ENCODE measurements around the gene UQCRC1. TPM values are rescaled to one million over a fixed set of nuclear protein-coding genes. Genes with fewer than 3 reads are reported as not detected.

The UQCRC1 gene
- total RNA-seq, 1 experiment from 2014 or later = 323 TPM

DNA sequence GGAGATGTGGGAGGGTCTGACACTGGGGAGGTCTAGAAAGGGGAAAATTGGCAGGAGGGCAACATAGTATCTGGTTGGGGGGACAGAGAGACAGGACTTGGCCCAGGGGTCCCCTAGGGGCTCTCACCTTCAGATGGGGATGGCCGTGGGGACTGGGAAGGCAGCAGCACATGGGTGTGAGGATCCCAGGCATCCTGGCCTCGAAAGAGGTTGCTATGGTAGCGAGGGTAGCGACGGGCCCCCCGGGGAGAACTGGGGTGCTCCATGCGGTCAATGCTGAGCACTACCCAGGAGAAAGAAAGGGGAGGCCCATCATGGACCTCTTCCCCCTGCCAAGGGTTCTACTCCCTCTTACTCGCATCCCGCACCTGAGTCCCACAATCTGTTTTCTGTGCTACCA, 38.3 kb upstream of the UQCRC1 start:
- H3K4me3 Mint-ChIP-seq = no peak overlapping the region
- H3K4me1 Mint-ChIP-seq = no peaks in the 10 kb centered on the region
- CTCF ChIA-PET = interaction anchor here (2.9 kb wide), 1 partner anchor 12 kb away, joined by 10 read pairs; the partner anchor contains the start of gene SLC26A6
- ATAC-seq (no peak), DNase-seq (ENCODE audit: low spot score) (no peak)
- H3K27me3 Mint-ChIP-seq (ENCODE audit: low read depth) = no peaks in the 10 kb centered on the region
- POLR2A ChIA-PET = no interaction called here
- TF ChIP-seq, protein P1, sequence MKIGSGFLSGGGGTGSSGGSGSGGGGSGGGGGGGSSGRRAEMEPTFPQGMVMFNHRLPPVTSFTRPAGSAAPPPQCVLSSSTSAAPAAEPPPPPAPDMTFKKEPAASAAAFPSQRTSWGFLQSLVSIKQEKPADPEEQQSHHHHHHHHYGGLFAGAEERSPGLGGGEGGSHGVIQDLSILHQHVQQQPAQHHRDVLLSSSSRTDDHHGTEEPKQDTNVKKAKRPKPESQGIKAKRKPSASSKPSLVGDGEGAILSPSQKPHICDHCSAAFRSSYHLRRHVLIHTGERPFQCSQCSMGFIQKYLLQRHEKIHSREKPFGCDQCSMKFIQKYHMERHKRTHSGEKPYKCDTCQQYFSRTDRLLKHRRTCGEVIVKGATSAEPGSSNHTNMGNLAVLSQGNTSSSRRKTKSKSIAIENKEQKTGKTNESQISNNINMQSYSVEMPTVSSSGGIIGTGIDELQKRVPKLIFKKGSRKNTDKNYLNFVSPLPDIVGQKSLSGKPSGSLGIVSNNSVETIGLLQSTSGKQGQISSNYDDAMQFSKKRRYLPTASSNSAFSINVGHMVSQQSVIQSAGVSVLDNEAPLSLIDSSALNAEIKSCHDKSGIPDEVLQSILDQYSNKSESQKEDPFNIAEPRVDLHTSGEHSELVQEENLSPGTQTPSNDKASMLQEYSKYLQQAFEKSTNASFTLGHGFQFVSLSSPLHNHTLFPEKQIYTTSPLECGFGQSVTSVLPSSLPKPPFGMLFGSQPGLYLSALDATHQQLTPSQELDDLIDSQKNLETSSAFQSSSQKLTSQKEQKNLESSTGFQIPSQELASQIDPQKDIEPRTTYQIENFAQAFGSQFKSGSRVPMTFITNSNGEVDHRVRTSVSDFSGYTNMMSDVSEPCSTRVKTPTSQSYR (CRISPR knock-in tag; IDR thresholded peaks at IDR 0.05) = no peak
- TF ChIP-seq, protein P2, sequence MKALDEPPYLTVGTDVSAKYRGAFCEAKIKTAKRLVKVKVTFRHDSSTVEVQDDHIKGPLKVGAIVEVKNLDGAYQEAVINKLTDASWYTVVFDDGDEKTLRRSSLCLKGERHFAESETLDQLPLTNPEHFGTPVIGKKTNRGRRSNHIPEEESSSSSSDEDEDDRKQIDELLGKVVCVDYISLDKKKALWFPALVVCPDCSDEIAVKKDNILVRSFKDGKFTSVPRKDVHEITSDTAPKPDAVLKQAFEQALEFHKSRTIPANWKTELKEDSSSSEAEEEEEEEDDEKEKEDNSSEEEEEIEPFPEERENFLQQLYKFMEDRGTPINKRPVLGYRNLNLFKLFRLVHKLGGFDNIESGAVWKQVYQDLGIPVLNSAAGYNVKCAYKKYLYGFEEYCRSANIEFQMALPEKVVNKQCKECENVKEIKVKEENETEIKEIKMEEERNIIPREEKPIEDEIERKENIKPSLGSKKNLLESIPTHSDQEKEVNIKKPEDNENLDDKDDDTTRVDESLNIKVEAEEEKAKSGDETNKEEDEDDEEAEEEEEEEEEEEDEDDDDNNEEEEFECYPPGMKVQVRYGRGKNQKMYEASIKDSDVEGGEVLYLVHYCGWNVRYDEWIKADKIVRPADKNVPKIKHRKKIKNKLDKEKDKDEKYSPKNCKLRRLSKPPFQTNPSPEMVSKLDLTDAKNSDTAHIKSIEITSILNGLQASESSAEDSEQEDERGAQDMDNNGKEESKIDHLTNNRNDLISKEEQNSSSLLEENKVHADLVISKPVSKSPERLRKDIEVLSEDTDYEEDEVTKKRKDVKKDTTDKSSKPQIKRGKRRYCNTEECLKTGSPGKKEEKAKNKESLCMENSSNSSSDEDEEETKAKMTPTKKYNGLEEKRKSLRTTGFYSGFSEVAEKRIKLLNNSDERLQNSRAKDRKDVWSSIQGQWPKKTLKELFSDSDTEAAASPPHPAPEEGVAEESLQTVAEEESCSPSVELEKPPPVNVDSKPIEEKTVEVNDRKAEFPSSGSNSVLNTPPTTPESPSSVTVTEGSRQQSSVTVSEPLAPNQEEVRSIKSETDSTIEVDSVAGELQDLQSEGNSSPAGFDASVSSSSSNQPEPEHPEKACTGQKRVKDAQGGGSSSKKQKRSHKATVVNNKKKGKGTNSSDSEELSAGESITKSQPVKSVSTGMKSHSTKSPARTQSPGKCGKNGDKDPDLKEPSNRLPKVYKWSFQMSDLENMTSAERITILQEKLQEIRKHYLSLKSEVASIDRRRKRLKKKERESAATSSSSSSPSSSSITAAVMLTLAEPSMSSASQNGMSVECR (CRISPR knock-in tag; IDR thresholded peaks at IDR 0.05; ENCODE audit: borderline replicate concordance) = no peak
- TF ChIP-seq, protein P3, sequence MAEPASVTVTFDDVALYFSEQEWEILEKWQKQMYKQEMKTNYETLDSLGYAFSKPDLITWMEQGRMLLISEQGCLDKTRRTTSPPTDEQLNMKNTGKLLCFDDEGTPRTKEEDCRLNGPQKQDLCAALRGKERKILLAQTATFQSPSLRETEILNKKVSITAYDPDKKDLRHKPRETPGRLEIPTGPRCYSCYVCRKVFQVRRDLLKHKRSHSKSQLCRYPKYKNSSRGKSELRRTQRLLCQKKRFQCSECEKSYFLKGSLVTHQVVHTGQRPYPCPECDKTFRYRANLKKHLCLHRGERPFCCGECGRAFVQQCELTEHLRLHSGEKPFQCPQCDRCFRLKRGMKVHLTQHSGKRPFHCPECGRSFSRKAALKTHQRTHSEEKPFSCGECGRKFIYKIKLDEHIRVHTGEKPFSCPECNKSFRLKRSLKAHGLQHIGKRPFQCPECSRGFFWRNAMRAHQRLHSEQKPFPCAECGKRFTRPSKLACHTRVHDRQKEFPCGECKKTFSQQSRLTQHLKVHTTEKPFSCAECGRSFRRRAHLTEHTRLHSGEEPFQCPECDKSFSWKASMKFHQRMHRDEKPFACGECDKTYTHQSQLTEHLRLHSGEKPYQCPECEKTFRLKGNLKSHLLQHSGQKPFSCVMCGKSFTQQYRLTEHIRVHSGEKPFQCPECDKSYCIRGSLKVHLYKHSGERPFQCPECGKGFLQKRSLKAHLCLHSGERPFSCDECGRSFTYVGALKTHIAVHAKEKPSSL (CRISPR knock-in tag; conservative IDR thresholded peaks at IDR 0.05) = no peak
- TF ChIP-seq, protein P4, sequence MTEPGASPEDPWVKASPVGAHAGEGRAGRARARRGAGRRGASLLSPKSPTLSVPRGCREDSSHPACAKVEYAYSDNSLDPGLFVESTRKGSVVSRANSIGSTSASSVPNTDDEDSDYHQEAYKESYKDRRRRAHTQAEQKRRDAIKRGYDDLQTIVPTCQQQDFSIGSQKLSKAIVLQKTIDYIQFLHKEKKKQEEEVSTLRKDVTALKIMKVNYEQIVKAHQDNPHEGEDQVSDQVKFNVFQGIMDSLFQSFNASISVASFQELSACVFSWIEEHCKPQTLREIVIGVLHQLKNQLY (CRISPR knock-in tag; IDR thresholded peaks at IDR 0.05) = no peak
- TF ChIP-seq, protein P5, sequence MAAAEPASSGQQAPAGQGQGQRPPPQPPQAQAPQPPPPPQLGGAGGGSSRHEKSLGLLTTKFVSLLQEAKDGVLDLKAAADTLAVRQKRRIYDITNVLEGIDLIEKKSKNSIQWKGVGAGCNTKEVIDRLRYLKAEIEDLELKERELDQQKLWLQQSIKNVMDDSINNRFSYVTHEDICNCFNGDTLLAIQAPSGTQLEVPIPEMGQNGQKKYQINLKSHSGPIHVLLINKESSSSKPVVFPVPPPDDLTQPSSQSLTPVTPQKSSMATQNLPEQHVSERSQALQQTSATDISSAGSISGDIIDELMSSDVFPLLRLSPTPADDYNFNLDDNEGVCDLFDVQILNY (CRISPR knock-in tag; IDR thresholded peaks at IDR 0.05) = no peak
- TF ChIP-seq ZNF138 (CRISPR knock-in tag; conservative IDR thresholded peaks at IDR 0.05) (no peak), ELF4 (CRISPR knock-in tag; IDR thresholded peaks at IDR 0.05; ENCODE audit: low read depth) (no peak), NFATC4 (CRISPR knock-in tag; IDR thresholded peaks at IDR 0.05) (no peak)
- TF ChIP-seq, protein P6, sequence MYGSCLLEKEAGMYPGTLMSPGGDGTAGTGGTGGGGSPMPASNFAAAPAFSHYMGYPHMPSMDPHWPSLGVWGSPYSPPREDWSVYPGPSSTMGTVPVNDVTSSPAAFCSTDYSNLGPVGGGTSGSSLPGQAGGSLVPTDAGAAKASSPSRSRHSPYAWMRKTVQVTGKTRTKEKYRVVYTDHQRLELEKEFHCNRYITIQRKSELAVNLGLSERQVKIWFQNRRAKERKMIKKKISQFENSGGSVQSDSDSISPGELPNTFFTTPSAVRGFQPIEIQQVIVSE (CRISPR knock-in tag; IDR thresholded peaks at IDR 0.05; ENCODE audit: borderline replicate concordance) = no peak
- no peak overlapping the region for H3K27ac Mint-ChIP-seq
- peaks cover 19% of the 10 kb centered on the region for H3K36me3 Mint-ChIP-seq
- no peaks in the 10 kb centered on the region for H3K9me3 Mint-ChIP-seq

DNA sequence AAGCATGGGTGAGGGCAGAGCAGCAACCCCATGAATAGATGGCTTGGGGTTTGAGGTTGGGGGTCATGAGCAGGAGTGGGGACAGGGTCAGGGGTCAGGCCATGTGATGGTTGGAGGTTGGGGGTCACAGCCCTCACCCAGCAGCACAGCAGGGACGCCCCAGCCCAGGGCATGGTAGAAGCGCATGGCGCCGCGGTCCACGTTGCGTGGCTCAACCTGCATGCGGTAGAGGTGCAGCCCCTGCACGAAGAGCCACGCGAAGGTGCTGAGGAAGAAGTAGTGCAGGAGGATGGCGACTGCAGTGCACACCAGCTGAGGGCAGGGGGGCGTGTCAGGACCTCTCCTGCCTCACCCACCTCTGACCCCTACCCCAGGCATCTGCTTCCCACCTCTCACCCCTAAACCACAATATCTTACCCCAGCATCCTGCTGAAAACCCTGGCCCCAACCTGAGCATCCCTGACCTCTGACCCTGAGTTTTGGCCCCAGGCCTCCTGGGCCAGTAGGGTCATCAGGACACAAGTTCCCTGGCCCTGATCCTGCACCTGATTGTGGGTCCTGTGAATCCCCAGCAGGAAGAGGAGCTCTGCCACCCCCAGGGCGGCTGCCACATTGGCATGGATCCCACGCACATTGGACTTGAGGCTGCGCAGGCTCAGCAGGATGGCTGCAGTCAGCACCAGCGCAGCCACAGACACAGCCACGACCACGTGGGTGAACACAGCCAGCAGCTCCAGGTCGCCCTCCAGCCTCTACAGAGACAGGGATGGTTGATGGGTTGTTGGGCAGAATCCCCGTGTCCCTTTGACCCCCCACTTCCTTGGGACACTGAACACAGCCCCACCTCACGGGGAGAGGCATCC, 35.7 kb upstream of the UQCRC1 start:
- Mint-ChIP-seq H3K9me3 (no peaks in the 10 kb centered on the region), H3K27me3 (ENCODE audit: low read depth) (no peaks in the 10 kb centered on the region), H3K36me3 (peaks cover 28% of the 10 kb centered on the region), H3K4me1 (no peaks in the 10 kb centered on the region), H3K4me3 (no peak overlapping the region), H3K27ac (no peak overlapping the region)
- ChIA-PET POLR2A (no interaction called here), CTCF (interaction anchor here (1.4 kb wide), 1 partner anchor 9 kb away, joined by 6 read pairs; the partner anchor contains the start of gene SLC26A6)
- DNase-seq (ENCODE audit: low spot score) (no peak), ATAC-seq (no peak)
- TF ChIP-seq ZNF219 (CRISPR knock-in tag; IDR thresholded peaks at IDR 0.05; ENCODE audit: borderline replicate concordance) = no peak
- TF ChIP-seq NFATC4 (CRISPR knock-in tag; IDR thresholded peaks at IDR 0.05) = no peak
- TF ChIP-seq SMAD3 (CRISPR knock-in tag; IDR thresholded peaks at IDR 0.05; ENCODE audit: borderline replicate concordance) = no peak
- TF ChIP-seq SP1 (CRISPR knock-in tag; conservative IDR thresholded peaks at IDR 0.05) = no peak
- TF ChIP-seq, protein P7, sequence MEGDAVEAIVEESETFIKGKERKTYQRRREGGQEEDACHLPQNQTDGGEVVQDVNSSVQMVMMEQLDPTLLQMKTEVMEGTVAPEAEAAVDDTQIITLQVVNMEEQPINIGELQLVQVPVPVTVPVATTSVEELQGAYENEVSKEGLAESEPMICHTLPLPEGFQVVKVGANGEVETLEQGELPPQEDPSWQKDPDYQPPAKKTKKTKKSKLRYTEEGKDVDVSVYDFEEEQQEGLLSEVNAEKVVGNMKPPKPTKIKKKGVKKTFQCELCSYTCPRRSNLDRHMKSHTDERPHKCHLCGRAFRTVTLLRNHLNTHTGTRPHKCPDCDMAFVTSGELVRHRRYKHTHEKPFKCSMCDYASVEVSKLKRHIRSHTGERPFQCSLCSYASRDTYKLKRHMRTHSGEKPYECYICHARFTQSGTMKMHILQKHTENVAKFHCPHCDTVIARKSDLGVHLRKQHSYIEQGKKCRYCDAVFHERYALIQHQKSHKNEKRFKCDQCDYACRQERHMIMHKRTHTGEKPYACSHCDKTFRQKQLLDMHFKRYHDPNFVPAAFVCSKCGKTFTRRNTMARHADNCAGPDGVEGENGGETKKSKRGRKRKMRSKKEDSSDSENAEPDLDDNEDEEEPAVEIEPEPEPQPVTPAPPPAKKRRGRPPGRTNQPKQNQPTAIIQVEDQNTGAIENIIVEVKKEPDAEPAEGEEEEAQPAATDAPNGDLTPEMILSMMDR (IDR thresholded peaks at IDR 0.05) = no peak

Measured in WTC11 (cell line).